ENCODE data around the gene POLR2J. TPM values are rescaled to one million over a fixed set of nuclear protein-coding genes. Genes with fewer than 3 reads are reported as not detected.
A peak's percentile ranks its signal among the peaks of the same experiment; 100 is the strongest.
"Not testable (repeated sequence)": the region's sequence is repeated elsewhere in the genome, so short reads cannot be mapped to it uniquely, and the experiment has no call there.

The POLR2J gene
- total RNA-seq, 1 donor from 2014 or later: 49.6 TPM

- DNase-seq: peak; percentile 29
- ATAC-seq; intact Hi-C loops (cut with micrococcal nuclease): not testable (repeated sequence)
Measured at GRCh38 chr7:102498321-102498720, 19.6 kb upstream of the POLR2J start.

GRCh38 chr7:102497308-102497707 is 18.6 kb upstream of the POLR2J start:
- ATAC-seq; intact Hi-C loops (cut with micrococcal nuclease): not testable (repeated sequence)
- DNase-seq: peak; percentile 31

GRCh38 chr7:102496861-102497260 is 18.1 kb upstream of the POLR2J start:
- peak; percentile 17 for DNase-seq
- intact Hi-C loops (cut with micrococcal nuclease); ATAC-seq: not testable (repeated sequence)

- intact Hi-C loops (cut with micrococcal nuclease); DNase-seq: not testable (repeated sequence)
- ATAC-seq: peak; percentile 61
Measured at GRCh38 chr7:102494473-102495149, 15.9 kb upstream of the POLR2J start.

- peak; percentile 32 for DNase-seq
- intact Hi-C loops (cut with micrococcal nuclease); ATAC-seq: not testable (repeated sequence)
Measured at GRCh38 chr7:102494026-102494425, 15.3 kb upstream of the POLR2J start.

GRCh38 chr7:102493220-102493935 is 14.7 kb upstream of the POLR2J start:
- DNase-seq (peak; percentile 30), ATAC-seq (peak; percentile 81)
- intact Hi-C loops (cut with micrococcal nuclease): not testable (repeated sequence)

GRCh38 chr7:102490529-102491075 is 11.9 kb upstream of the POLR2J start:
- intact Hi-C loops (cut with micrococcal nuclease): not testable (repeated sequence)
- peak; percentile 26 for ATAC-seq
- peak; percentile 42 for DNase-seq

GRCh38 chr7:102484317-102484716 is 5.6 kb upstream of the POLR2J start:
- ATAC-seq; intact Hi-C loops (cut with micrococcal nuclease); DNase-seq: not testable (repeated sequence)

GRCh38 chr7:102481962-102482361 is 3.2 kb upstream of the POLR2J start:
- DNase-seq: peak; percentile 11
- ATAC-seq; intact Hi-C loops (cut with micrococcal nuclease): not testable (repeated sequence)

GRCh38 chr7:102479982-102480637 is 1.4 kb upstream of the POLR2J start:
- intact Hi-C loops (cut with micrococcal nuclease): not testable (repeated sequence)
- ATAC-seq (peak; percentile 22), DNase-seq (peak; percentile 53)

- DNase-seq; intact Hi-C loops (cut with micrococcal nuclease): not testable (repeated sequence)
- peak; percentile 34 for ATAC-seq
Measured at GRCh38 chr7:102479209-102479584, 475 bp upstream of the POLR2J start.

- intact Hi-C loops (cut with micrococcal nuclease): not testable (repeated sequence)
Measured at GRCh38 chr7:102474736-102475435, 3.8 kb downstream of the POLR2J start.

GRCh38 chr7:102474116-102474515 is 4.6 kb downstream of the POLR2J start:
- peak; percentile 8 for DNase-seq
- ATAC-seq; intact Hi-C loops (cut with micrococcal nuclease): not testable (repeated sequence)

More at GRCh38 chr7:102474736-102475435, 3.8 kb downstream of the POLR2J start:
- peak; percentile 11 for DNase-seq
- not testable (repeated sequence) for ATAC-seq

- DNase-seq: peak; percentile 25
- no peak for ATAC-seq
- intact Hi-C loops (cut with micrococcal nuclease): no loop called here
Measured at GRCh38 chr7:102473271-102473991, 5.3 kb downstream of the POLR2J start.

GRCh38 chr7:102472126-102473041 is 6.3 kb downstream of the POLR2J start:
- intact Hi-C loops (cut with micrococcal nuclease): no loop called here
- DNase-seq: peak; percentile 31
- no peak for ATAC-seq

- ATAC-seq (no peak), DNase-seq (peak; percentile 14)
- intact Hi-C loops (cut with micrococcal nuclease): no loop called here
Measured at GRCh38 chr7:102471791-102472125, 7.0 kb downstream of the POLR2J start.

Data from left ventricle myocardium superior (tissue), 1 donor.